NCI-H187 treated with DMSO at 0.1 percent for 48 hours (cell line): ENCODE measurements around the gene DGKE.

Experiments used
- DNase-seq: peaks from one replicate; lab custom pipeline; 2025; lab: John Stamatoyannopoulos, UW

The DGKE gene

DNA sequence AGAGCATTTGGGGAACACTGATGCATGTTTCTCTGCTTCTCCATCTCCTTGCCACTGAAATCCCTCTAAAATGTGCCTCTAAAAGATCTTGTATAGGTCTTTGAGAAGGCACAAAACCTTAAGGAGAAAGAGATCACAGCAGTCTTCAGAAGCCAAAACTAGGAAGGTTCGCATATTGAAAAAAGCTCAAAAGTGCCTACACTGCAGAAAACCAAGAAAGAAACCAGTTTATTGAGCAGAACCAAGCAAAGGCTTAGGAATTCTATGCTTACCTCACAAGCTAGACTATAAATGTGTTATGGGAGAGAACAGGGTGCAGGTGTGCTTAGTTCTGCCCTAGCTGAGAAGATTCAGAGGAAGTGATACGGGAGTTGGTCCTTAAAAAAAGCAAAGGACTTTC is 16.6 kb downstream of the DGKE start:
- DNase-seq: no peak

DNA sequence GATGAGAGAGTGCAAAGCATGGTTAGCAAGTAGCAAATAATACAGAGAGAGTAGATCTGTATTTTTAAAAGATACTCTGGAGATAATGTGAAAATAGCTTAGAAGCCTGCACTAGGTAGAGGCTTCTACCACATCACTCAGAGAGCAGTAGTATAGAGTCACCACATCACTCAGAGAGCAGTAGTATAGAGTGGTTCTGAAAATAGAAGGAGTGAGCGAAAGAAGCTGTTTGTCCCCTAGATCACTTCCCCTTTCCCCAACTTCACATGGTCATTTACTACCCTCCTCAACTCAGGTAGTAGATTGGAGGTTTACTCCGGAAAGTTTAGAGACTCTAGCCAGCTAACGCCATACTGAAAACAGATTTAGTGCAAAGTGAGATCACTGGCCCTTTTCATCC is 17.1 kb downstream of the DGKE start:
- DNase-seq: no peak

DNA sequence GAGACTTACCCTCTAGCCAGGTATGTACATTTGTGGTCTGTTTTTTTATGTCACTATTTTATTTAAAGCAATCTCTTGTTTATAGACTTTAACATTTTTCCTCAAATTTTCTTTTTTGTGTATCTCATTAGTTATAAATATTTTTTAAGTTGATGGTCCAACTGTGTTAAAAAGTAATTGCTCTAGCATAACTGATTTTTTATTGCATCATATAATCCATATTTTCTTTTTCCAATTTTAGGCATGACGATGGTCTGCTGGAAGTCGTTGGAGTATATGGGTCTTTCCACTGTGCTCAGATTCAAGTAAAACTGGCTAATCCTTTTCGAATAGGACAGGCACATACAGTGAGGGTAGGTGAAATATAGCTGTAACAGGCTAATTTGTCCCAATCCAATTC is 27.9 kb downstream of the DGKE start:
- DNase-seq: no peak

DNA sequence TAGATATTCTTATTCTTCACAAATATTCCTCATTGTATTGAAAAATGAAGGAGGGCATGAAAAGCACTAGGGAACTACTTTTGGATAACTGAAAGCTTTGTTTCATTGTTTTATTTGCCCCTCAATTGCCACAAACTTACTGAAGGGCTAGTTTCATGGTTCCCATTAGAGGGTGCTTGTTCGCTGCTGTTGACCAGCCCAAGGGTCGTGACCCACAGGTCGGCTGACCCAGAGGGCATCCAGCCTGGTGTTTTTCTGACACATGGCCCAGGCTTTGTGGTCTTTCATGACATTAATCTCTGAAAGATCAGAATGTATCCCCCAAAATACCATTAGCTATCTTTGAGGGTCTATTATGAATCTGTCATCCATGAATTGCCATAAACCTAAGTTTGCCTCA is 30.0 kb downstream of the DGKE start:
- DNase-seq: no peak

DNA sequence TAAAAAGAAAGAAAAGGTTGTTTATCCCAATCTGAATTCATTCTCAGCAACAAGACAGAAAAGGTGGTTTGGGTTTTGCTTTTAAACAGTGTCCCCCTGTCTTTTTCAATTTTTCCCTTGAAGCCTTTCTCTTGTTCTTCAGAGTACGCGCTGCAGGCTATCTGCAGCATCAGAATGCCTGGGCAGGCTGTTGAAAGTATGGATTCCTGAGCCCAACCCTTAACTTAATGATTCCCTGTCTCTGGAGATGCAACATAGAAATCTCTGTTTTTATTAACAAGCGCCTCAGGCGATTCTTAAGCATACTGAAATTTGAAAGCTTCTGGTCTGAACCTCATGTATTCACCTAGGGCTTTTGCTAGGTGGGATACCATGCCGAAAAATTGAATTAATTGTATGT is 32.1 kb downstream of the DGKE start:
- DNase-seq: no peak

GRCh38 chr17:56866496-56866895 is 32.5 kb downstream of the DGKE start:
- DNase-seq: no peak

DNA sequence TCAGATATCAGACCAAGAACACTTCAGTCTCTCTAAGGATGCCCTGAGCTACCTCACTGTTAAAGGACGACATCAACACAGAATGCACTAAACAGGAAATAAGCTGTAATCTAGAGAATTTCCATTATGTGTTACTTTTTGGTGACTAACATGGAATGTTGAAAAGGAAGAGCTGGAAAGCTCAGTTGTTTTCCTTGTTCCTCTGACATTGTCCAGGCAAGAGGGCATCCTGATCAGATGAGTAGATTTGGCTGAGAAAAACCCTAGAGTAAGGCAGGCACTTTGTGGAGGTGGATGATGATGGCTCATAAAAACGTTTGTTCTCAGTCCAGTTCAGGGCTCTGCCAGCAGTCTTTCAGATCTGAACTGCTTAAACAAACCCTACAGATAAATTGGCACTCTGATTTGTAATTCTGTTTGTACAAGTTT is 34.0 kb downstream of the DGKE start:
- DNase-seq: no peak

- no peak for DNase-seq
Observed at GRCh38 chr17:56868716-56869115, 34.8 kb downstream of the DGKE start.

DNA sequence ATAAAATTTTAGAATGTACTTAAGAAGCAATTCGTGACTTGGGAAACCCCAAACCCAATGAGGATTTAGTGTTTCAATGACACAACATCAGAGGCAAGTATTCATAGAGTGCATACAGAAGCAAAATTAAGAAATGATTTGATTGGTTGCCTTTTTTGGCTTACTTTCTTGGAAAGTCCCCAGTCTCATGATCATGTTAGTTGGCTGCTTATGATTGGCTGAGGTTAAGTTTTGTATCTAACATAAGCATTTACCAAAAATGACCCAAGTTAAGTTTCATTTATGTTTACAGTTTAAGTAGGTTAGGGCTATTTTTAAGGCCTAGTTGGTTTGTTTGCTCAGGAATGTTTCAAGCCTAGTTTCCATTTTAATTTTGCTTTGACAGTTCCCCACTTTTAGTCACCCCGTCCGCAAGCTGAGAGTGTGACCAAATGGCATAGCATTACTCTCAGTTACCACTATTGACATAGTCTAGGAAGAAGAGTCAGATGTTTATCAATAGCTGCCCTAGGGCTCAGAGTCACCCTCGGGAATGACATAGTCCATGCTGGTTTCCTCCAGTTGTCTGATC is 36.2 kb downstream of the DGKE start:
- no peak for DNase-seq

DNA sequence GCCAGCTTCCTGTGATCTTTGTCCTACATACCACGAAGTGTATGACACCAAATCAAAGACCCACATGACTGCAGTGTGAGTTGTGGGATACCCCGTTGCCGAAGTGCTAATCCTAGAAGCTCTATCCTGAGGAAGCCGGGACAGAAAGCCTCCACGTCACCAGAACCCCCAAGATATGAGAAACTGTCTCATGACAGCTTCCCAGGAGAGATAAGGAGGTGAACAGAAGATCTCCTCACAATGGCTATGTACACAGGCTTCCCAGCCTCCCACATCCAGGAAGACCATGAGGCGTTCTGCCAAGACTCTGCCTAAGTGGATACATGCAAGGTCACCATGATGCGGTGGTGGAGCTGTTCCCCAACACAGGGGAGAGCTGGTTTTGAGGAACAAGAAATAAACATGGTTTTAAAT is 42.8 kb downstream of the DGKE start:
- no peak for DNase-seq

DNA sequence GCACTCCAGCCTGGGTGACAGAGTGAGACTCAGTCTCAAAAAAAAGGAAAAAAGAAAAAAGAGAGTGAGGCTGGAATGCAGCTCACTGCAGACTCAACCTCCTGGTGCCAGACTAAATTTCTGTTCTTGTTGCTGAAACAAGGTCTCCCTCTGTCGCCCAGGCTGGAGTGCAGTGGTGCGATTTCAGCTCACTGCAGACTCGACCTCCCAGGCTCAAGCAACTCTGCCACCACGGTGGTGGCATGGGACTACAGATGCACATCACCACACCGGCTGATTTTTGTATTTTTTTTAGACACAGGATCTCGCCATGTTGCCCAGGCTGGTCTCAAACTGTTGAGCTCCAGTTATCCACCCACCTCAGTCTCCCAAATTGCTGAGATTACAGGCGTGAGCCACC is 45.3 kb downstream of the DGKE start:
- no peak for DNase-seq

- DNase-seq: no peak
Observed at GRCh38 chr17:56880133-56880532, 46.2 kb downstream of the DGKE start.

- DNase-seq: no peak
Observed at GRCh38 chr17:56880571-56880970, 46.6 kb downstream of the DGKE start.

GRCh38 chr17:56881685-56882295 is 47.8 kb downstream of the DGKE start:
- DNase-seq: no peak

GRCh38 chr17:56883616-56884015 is 49.7 kb downstream of the DGKE start:
- no peak for DNase-seq

GRCh38 chr17:56884483-56885311 is 50.7 kb downstream of the DGKE start:
- no peak for DNase-seq

GRCh38 chr17:56885312-56885657 is 51.3 kb downstream of the DGKE start:
- DNase-seq: no peak

DNA sequence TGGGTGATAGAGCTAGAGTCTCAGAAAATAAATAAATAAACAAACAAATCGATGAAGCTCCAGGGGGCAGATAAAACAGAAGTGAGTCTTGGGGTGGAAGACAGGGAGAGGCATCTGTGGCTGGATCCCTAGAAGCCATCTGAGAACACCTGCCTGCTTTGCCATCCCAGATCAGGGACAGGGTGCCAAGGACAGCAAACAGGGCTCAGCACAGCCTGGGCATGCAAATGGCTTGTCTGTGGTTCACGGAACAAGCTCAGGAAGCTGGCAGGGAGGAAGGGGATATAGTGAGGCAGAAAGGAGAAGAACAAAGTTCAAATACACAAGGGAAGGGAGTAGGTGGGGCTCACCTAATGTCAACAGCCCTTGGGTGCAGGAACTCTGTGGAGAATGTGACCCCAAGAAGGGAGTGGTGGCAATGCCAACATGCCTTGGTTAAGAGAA is 52.4 kb downstream of the DGKE start:
- DNase-seq: no peak

DNA sequence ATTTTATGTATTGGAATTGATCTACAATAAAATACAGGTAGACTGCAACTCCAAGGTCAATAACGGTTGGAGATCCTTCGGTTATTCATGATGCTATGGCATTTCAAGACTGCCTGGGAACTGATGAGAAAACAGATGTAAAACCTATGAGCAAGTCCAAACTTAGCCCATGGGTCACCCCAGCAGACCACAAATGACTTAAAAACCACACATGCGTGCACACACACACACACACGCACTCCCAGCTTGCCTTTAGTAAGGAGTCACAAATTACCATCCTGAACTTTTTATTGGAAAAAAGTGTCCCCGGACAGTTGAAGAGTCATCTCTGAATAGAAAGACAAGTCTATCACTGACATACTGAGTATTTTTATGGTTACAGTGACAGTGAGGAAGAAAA is 53.2 kb downstream of the DGKE start:
- DNase-seq: no peak

DNA sequence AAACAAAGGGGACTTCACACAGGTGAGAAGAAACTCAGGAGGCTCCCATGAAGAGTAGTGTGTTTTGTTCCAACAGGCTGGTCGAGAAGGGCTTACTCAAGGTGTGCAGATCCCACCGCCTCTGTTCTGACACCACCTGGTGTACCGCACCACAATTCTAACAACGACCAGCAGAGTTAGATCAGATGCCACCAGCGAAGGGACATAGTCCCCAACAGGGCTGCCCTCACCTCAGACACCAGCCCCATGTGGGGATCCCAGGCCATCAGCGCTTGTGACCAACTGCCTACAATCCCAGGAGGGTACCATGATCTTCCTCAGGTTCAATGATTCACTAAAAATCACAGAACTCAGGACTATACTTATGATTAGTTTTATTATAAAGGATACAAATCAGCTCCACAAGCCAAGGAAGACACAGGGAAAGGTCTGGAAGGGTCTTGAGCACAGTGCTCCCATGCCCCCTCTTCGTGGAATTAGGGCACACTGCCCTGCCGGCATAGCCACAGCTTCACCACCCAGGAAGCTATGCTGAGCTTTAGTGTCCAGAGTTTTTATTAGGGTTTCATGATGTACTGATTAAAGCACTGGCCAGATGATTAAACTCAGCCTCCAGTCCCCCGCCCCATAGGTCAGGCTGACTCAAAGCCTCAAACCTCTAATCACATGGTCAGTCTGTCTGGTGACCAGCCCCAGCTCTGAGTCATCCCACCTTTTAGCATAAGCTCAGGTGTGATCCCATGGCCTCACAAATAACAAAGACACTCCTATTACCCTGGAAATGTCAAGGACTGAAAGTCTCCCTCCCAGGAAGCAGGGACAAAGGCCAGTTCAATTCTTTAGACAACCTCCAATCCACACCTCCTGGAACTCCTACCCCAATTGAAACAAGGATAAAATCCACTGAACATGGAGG is 53.9 kb downstream of the DGKE start:
- no peak for DNase-seq

DNA sequence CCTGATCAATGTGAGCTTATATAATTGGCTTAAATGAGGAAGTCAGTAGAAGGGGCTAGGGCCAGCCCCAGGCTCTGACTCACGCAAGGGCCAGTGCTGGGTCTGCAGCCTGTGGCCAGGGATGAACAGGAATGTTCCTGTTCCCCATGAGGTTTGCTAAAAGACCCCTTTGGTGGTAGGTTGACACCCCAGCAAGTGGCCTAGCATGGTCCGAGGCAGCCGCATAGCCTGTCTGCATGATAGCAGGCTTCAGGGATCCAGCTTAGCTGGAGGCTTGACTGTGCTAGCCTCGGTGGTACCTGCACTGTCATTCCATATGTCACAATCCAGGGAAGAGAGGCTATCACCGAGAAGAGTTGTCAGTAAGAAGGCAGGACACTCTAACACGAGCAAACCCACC is 56.4 kb downstream of the DGKE start:
- DNase-seq: no peak

DNA sequence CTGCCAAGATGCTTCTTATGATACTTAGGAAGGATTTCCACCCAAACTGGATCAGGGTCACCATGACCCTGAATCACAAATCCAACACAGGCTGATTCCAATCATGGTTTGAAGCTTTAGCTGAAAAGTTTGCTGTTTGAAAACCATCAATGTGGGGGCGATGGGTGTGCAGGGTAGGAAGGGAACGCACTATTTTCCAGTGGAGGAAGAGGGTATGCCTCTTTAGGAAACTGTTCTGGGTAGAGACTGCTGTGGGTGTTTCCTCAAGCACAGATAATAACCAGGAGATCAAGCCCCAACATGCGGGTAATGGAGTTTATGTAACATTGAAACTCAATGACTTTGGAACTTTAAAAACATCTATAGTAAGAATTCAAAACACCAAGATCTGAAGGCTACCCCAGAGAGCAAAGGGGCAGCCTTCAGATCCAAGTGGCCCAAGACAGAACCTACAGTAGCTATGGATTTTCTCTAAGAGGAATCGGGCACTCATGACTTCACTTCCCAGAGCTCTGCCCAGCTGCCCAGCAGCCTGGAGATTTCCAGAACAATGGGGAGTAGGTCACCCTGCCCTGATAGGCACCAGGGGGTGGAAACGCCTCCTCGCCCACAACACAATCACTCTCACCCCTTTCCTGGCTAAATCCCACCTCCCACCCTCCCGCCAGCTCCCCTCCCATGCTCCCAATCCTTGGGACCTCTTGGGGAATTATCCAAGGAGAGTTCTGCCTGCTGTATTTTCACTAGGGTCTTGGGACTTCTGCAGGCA is 57.1 kb downstream of the DGKE start:
- DNase-seq: no peak
